NOMO-1 (cell line): ENCODE measurements around the gene FRAT1.
A peak's percentile ranks its signal among the peaks of the same experiment; 100 is the strongest.
"Not testable (repeated sequence)": the region's sequence is repeated elsewhere in the genome, so short reads cannot be mapped to it uniquely, and the experiment has no call there.

ENCODE experiments used
- DNase-seq, 2 experiments: peaks; one replicate each; lab custom pipeline; 2025; ENCODE audit not compliant: unreplicated experiment in 2 of 2; lab: John Stamatoyannopoulos, UW

Gene FRAT1

GRCh38 chr10:97318772-97319651 is at the start of gene FRAT1:
Gene FRAT1 (plus strand): TSS chr10:97319271. CDS start chr10:97319454, 183 bp downstream.
- peak; percentile 75 to 80 for DNase-seq

DNA sequence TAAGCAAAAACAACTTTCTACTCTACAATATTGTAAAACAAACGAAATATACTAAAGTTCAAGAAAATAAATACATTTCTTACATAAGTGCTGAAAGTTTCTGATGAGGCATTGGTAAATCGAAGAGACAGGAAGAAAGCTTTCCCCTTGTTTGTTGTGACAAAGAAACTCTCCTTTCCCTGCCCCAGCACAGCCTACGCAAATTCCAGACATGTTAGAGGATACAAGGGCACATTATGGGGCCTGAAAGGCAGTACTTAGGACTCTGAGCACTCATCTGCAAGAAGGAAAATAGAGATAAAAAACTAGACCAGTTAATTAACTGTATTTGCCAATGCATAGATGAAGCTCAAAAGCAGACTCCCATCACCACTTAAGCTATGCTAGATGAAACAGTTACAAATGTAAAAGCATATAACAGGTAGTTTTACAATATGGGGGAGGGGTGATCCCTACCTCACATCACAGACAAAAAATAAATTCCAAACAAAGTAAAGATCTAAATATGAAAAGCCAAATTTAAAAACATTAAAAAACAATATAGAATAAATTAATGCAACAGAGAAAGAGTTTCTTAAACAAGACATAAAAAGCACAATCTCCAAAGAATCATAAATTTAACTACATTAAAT is 48.4 kb upstream of the FRAT1 start:
- DNase-seq: no peak

- no peak for DNase-seq
Observed at GRCh38 chr10:97273700-97274099, 45.4 kb upstream of the FRAT1 start.

GRCh38 chr10:97274828-97275227 is 44.2 kb upstream of the FRAT1 start:
- DNase-seq: no peak

- DNase-seq: peak in 1 of 2 experiments; percentile 7
Observed at GRCh38 chr10:97277551-97277950, 41.5 kb upstream of the FRAT1 start.

DNA sequence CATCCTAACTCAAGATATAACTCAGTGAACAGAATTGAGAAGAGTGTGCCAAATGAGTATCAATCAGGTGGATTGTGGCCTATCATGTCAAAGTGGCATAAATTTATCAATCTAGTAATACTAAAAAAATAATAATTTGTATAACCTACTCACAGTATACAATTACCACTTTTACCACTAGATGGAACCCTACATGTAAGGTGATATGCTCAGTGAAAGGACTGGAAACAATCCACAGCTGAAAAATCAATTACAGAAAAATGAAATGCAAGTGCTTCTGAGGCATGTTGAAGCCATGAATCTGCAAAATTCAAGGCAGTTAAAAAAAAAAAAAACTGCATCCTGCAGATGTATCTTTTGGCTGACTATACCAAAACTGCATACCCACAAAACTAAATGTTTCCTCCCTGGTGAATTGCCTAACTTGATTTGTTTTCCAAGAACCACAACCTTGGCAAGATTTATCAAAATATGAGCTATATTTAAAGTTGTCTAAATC is 40.5 kb upstream of the FRAT1 start:
- DNase-seq: peak; percentile 64 to 76

- DNase-seq: peak in 1 of 2 experiments; percentile 50
Observed at GRCh38 chr10:97279121-97279815, 39.8 kb upstream of the FRAT1 start.

DNA sequence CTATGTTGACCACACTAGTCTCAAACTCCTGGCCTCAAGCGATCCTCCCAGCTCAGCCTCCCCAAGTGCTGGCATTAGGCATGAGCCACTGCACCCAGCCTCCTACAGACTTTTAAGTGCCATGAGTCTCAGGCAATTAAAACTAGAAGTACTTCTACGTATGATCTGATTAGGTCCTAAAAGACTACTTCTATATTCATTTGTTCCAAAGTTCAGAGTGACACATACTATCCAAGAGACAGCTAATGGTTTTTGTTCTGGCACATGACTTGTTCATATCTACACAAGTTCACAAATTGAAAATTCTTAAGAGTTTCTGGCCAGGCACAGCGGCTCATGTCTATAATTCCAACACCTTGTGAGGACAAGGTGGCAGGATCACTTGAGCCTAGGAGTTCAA is 38.3 kb upstream of the FRAT1 start:
- no peak for DNase-seq

DNA sequence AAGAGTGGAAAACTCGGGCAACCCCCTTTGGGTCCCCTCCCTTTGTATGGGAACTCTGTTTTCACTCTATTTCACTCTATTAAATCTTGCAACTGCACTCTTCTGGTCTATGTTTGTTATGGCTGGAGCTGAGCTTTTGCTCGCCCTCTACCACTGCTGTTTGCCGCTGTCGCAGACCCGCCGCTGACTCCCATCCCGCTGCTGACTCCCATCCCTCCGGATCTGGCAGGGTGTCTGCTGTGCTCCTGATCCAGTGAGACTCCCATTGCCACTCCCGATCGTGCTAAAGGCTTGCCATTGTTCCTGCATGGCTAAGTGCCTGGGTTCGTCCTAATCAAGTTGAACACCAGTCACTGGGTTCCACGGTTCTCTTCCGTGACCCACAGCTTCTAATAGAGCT is 29.0 kb upstream of the FRAT1 start:
- DNase-seq: not testable (repeated sequence)

GRCh38 chr10:97290576-97291356 is 28.3 kb upstream of the FRAT1 start:
- not testable (repeated sequence) for DNase-seq

- DNase-seq: no peak
Observed at GRCh38 chr10:97291357-97292096, 27.5 kb upstream of the FRAT1 start.

GRCh38 chr10:97292097-97292861 is 26.8 kb upstream of the FRAT1 start, which contains the start of gene ARHGAP19:
Gene ARHGAP19 (minus strand): TSS chr10:97292637. CDS start chr10:97292627, 10 bp downstream.
- DNase-seq: peak; percentile 98 to 99

DNA sequence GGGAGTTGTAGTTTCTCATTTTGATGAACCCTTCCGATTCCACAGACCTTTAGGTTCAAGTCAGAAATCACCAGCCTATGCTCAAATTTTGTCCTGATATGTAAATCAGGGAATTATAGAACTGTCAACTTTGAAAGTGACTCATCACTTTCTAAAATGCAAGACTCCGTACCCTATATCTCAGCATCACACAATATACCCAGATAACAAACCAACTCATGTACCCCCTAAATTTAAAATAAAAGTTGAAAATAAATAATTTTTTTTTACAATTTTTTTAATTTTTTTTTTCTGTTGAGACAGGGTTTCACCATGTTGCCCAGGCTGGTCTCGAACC is 26.2 kb upstream of the FRAT1 start:
- DNase-seq: no peak

DNA sequence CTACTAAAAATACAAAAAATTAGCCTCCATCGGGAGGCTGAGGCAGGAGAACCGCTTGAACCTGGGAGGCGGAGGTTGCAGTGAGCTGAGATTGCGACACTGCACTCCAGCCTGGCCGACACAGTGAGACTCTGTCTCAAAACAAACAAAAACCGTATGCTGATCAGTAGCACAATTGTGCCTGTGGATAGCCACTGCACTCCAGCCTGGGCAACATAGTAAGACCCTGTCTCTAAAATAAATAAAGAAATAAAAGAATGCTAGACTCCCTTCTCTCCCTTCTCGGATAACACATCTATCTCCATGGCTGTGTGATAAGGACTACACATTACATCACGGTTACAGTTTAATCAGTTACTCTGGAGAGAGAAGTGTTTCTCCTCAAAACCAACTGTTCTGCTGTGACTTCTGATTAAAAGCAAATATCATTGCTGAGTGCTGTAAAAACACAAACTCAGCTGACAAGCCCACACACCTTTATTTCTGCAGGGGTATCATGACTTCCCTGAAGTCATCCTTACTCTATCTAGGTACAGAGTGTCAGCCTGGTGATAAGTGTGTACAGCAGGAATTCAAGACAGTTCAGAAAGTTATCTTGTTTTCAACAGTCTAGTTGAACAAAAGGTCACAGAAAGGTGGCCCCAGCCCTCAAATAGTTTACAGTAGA is 21.4 kb upstream of the FRAT1 start:
- DNase-seq: no peak

- no peak for DNase-seq
Observed at GRCh38 chr10:97298223-97298571, 20.9 kb upstream of the FRAT1 start.

DNA sequence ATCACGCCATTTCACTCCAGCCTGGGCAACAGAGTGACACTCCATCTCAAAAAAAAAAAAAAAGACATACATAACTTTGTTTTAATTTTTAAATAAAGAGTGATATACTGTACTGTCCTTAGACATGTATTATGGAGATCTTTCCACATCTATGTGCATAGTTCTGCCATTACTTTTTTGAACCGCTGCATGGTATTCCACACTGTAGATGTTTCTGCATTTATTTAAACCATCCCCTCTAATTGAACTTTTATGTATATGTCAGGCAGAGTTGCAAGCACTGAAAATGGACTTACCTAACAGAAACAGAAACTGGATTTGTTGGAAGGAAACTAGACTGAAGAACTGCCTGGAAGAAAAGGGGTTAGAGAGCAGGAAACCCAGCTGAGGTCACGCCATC is 18.1 kb upstream of the FRAT1 start:
- no peak for DNase-seq

GRCh38 chr10:97302088-97302791 is 16.8 kb upstream of the FRAT1 start:
- DNase-seq: no peak

DNA sequence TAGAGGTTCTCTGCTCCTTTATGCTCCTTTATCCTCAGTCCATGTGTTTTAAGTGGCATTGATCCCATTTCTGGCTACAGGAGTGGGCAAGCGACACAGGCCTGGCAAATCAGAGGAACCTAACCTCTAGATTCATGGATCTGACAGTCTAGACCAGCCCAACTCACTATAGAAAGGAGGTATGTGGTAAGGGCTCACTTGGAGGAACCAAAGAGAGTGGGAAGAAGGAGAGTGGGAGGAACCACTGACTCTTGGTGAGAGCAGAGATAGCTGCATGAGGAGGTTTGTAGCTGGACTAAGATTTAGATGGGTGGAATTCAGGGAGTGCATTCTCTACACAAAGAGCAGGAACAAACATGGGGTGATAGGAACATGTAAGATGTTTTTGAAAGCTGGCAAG is 11.6 kb upstream of the FRAT1 start:
- no peak for DNase-seq
